ENCODE data around the gene ANKRD36. TPM values are rescaled to one million over a fixed set of nuclear protein-coding genes. Genes with fewer than 3 reads are reported as not detected.
A peak's percentile ranks its signal among the peaks of the same experiment; 100 is the strongest.
"Not testable (repeated sequence)": the region's sequence is repeated elsewhere in the genome, so short reads cannot be mapped to it uniquely, and the experiment has no call there.

ANKRD36 gene
- total RNA-seq, 1 donor from 2014 or later = 41.2 TPM

GRCh38 chr2:97113882-97114255, 916 bp downstream of the ANKRD36 start:
- DNase-seq (ENCODE audit: low spot score) = not testable (repeated sequence)

GRCh38 chr2:97129090-97129489, 16.1 kb downstream of the ANKRD36 start:
- DNase-seq (ENCODE audit: low spot score) = not testable (repeated sequence)

GRCh38 chr2:97144016-97144415, 31.1 kb downstream of the ANKRD36 start:
- not testable (repeated sequence) for DNase-seq (ENCODE audit: low spot score)

- DNase-seq (ENCODE audit: low spot score) = not testable (repeated sequence)
Measured at GRCh38 chr2:97166548-97166947, 53.6 kb downstream of the ANKRD36 start.

GRCh38 chr2:97167938-97168337, 55.0 kb downstream of the ANKRD36 start:
- not testable (repeated sequence) for DNase-seq (ENCODE audit: low spot score)

GRCh38 chr2:97168583-97168982, 55.6 kb downstream of the ANKRD36 start:
- DNase-seq (ENCODE audit: low spot score) = not testable (repeated sequence)

- DNase-seq (ENCODE audit: low spot score) = not testable (repeated sequence)
Measured at GRCh38 chr2:97180391-97180790, 67.4 kb downstream of the ANKRD36 start.

GRCh38 chr2:97195349-97195748, 82.4 kb downstream of the ANKRD36 start:
- not testable (repeated sequence) for DNase-seq (ENCODE audit: low spot score)

GRCh38 chr2:97197251-97197650, 84.3 kb downstream of the ANKRD36 start:
- not testable (repeated sequence) for DNase-seq (ENCODE audit: low spot score)

GRCh38 chr2:97200887-97201286, 87.9 kb downstream of the ANKRD36 start:
- not testable (repeated sequence) for DNase-seq (ENCODE audit: low spot score)

GRCh38 chr2:97202643-97203250, 89.8 kb downstream of the ANKRD36 start:
- not testable (repeated sequence) for DNase-seq (ENCODE audit: low spot score)

- DNase-seq (ENCODE audit: low spot score) = no peak
Measured at GRCh38 chr2:97210325-97210724, 97.4 kb downstream of the ANKRD36 start.

GRCh38 chr2:97215025-97215424, 102.1 kb downstream of the ANKRD36 start:
- not testable (repeated sequence) for DNase-seq (ENCODE audit: low spot score)

- not testable (repeated sequence) for DNase-seq (ENCODE audit: low spot score)
Measured at GRCh38 chr2:97230848-97231585, 118.1 kb downstream of the ANKRD36 start.

GRCh38 chr2:97232981-97233380, 120.0 kb downstream of the ANKRD36 start:
- DNase-seq (ENCODE audit: low spot score) = not testable (repeated sequence)

- not testable (repeated sequence) for DNase-seq (ENCODE audit: low spot score)
Measured at GRCh38 chr2:97233660-97234295, 120.8 kb downstream of the ANKRD36 start.

GRCh38 chr2:97261192-97261591, 148.2 kb downstream of the ANKRD36 start:
- DNase-seq (ENCODE audit: low spot score) = not testable (repeated sequence)

- DNase-seq (ENCODE audit: low spot score) = not testable (repeated sequence)
Measured at GRCh38 chr2:97266449-97266848, 153.5 kb downstream of the ANKRD36 start.

GRCh38 chr2:97267411-97268074, 154.6 kb downstream of the ANKRD36 start:
- DNase-seq (ENCODE audit: low spot score) = peak; percentile 40

GRCh38 chr2:97268075-97268591, 155.2 kb downstream of the ANKRD36 start:
- not testable (repeated sequence) for DNase-seq (ENCODE audit: low spot score)

- not testable (repeated sequence) for DNase-seq (ENCODE audit: low spot score)
Measured at GRCh38 chr2:97276232-97276798, 163.4 kb downstream of the ANKRD36 start.

All from ureter (tissue), 1 donor.